GM13976 (cell line): ENCODE data around the gene ADRA2B.
"Not testable (repeated sequence)": the region's sequence is repeated elsewhere in the genome, so short reads cannot be mapped to it uniquely, and the experiment has no call there.

Experiments used
- DNase-seq: peaks from one replicate; pipeline ENCODE4 v3.0.0; 2012; ENCODE audit warnings: low spot score
- in situ Hi-C: fragments of 300-500 bp; cut with MboI; formaldehyde crosslinking; loops from one replicate; pipeline ENCODE4 v1.12.0; 2022; ENCODE audit warnings: low sequenced_read_pairs, mixed read lengths, inconsistent platforms; ENCODE audit not compliant: unreplicated experiment
- TF ChIP-seq, protein P1 (sequence below): IDR thresholded peaks from 2 replicates; pipeline ENCODE4 v1.5.1; 2012; ENCODE audit warnings: borderline replicate concordance, mild to moderate bottlenecking; ENCODE audit not compliant: insufficient read depth; ENCODE audit errors: extremely low read depth, missing control alignments, control extremely low read depth

Gene ADRA2B

DNA sequence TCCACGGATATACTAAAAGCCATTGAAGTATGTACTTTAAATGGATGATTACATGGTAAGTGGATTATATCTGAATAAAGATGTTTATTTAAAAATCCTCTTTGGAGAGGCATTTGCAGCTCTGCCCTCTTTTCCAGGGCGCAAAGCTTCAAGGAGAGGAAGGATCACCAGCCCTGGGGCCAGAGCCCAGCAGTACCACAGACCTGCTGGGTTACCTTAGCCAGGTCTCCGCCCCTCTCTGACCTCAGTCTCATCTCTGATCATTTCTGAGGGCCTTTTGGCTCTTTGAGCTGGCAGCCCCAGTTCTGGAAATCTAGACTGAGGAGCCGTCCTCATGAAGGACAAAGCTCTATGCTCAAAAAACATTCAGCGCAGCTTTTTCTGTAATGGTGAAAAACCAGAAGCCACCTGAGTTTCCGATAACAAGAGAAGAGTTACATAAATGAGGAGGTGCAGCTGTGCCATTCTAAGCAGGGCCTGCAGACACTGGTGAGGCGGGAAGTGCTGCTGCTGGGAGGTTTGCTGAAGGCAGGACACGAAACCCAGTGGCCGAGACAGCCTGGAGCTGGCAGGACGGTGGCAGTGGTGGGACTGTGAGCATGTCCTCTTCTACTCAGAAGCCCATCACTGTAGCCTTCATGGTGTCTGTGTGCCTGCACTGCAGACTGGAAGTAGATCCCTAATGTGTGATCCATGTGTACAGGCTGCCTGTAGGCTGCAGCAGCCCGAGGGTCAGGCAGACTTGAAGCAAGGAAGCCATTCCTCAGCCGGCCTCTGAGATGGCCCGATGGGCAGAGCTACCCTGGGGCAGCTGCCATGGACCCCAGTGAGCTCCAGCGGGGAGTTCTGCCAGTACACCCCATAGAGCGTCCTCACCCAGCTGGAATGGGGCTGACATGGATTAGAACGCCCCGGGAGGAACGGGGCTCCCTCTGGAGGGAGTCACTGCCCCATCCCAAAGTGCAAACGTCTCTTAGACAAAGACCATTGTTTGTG, 27.7 kb downstream of the ADRA2B start:
- TF ChIP-seq, protein P1, sequence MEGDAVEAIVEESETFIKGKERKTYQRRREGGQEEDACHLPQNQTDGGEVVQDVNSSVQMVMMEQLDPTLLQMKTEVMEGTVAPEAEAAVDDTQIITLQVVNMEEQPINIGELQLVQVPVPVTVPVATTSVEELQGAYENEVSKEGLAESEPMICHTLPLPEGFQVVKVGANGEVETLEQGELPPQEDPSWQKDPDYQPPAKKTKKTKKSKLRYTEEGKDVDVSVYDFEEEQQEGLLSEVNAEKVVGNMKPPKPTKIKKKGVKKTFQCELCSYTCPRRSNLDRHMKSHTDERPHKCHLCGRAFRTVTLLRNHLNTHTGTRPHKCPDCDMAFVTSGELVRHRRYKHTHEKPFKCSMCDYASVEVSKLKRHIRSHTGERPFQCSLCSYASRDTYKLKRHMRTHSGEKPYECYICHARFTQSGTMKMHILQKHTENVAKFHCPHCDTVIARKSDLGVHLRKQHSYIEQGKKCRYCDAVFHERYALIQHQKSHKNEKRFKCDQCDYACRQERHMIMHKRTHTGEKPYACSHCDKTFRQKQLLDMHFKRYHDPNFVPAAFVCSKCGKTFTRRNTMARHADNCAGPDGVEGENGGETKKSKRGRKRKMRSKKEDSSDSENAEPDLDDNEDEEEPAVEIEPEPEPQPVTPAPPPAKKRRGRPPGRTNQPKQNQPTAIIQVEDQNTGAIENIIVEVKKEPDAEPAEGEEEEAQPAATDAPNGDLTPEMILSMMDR, result no peak
- no peak for DNase-seq
- in situ Hi-C loops, result no loop called here

DNA sequence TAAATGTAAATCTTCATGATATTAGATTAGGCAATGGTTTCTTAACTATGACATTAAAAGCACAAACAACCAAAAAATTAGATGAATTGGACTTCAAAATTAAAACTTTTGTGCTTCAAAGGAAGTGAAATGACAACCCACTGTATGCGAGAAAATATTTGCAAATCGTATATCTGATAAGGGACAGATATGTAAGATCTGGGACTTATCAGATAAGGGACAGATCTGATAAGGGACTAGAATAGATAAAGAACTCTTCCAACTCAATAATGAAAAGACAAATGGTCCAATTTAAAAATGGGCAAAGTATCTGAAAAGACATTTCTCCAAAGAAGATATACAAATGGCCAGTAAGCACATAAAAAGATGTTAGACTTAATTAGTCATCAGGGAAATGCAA, 29.2 kb downstream of the ADRA2B start:
- DNase-seq, result no peak
- in situ Hi-C loops, result no loop called here
- TF ChIP-seq, protein P1, result no peak

DNA sequence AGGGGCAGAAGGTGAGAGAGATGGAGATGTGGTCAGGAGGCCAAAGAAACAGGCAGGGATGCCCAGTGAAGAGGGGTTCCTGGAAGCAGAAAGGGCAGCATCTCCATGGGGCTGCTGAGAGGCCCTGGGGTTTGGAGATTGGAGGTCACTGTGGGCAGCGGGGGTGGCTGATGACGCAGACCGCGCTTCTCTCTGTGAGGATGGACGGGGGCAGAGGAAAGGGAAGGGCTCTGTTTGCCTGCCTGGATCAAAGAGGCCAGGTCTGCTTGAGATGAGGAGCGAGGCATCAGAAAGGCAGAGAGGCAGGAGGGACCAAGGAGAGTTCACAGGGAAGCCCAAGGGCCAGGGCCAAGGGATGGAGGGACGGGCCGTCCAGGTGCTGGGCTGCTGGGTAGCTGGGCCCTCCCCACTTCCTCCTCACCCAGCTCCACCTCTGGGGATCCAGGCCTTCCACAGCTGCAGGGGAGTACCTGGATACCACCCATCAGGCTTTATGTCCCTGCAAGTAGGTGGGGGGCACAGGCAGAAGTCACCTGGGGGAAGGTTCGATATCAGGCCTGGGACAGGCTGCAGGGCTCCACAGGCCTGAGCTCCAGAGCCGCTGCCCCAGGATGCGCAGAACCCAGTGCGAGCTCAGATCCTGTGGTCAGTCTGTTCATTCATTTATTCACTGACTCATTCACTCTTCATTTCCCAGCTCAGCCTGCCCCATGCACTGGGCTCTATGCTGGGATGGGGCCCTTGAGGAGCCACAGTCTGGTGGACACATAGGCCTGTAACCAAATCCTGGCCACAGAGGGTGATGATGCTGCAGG, 30.6 kb downstream of the ADRA2B start:
- no peak for DNase-seq
- in situ Hi-C loops, result no loop called here

DNA sequence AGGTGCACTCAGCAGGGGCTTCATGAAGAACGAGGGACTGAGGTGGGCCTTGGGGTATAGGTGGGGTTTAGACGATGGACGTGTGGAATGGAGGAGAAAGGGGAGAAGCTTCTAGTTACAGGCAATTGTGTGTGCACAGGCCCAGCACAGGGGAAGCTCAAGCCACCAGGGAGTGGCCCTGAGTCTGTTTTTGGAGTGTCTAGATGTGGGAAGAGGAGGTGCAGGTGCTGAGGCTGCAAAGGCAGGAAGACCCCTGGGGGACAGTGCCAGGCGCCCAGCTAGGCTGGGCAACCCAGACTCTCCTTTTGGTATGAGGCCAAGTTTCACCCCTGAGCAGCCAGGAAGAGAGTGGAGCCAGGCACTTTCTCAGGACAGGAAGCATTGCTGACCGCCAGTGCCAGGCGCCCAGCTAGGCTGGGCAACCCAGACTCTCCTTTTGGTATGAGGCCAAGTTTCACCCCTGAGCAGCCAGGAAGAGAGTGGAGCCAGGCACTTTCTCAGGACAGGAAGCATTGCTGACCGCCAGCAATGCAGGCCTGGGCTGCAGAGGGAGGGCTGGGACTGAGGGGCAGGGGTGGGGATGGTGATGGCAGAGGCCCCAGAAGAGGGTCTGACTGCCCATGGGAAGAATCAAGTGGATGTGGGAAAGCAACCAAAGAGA, 31.4 kb downstream of the ADRA2B start:
- in situ Hi-C loops, result not testable (repeated sequence)

More for the DNA sequence above, 30.6 kb downstream of the ADRA2B start:
- TF ChIP-seq, protein P1, result no peak

DNA sequence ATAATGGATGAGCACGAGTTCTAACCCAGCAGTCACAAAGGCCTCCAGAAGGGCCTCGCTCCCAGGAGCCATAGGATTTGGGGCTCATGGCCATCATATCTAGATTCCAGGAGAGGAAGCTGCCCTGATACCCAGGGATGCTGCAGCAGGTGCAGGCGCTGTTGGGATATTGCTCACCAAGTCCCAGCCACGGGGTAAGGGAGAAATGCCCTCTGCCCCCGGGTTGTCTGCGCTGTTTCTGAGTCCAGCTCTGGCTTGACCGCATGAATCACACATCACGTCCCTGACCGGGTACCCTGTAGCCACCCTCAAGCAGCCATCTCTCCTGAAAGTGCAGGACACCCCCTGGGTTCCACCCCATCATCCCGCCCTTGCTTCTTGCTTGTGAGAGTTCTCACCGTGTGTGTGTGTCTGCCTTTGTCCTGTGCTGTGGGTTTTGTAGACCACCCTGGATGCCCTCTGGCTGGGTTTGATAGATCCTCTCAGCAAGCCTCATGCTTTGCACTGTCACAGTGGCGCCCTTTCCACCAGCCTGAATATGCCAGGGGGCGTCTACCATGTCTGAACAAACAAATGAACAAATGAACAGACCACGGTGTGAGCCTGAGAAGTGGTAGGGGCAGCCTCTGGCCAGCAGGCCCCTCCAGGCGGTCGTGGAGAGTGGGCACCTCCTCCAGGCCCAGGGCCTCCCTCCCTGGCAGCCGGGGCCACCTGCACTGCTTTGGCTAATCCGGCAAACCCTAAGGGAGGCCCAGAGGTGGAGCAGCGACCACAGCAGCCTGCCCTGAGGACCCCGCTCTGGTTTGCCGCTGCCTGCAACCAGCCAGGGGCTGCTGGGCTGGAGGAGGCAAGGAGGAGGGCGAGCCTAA, 32.1 kb downstream of the ADRA2B start:
- in situ Hi-C loops, result no loop called here
- DNase-seq, result no peak

More for the DNA sequence above, 31.4 kb downstream of the ADRA2B start:
- not testable (repeated sequence) for DNase-seq

More for the DNA sequence above, 32.1 kb downstream of the ADRA2B start:
- TF ChIP-seq, protein P1, result no peak
